Loucy (cell line): ENCODE results near the gene QPRT.

Experiments
- H2AFZ ChIP-seq: fragments of 200-600 bp; sonication (generic); 2 replicates; pipeline ENCODE4 v1.6.0; 2016; ENCODE audit warnings: antibody characterized with exemption, mild to moderate bottlenecking, low read length, moderate library complexity
- H3F3A ChIP-seq: fragments of 200-600 bp; 2 replicates; pipeline ENCODE4 v1.6.0; 2016; ENCODE audit warnings: antibody characterized with exemption, low read depth, mild to moderate bottlenecking
- H3K27me3 ChIP-seq: fragments of 200-600 bp; sonication (generic); 2 replicates; pipeline ENCODE4 v1.6.1; 2014; ENCODE audit warnings: low read length, mild to moderate bottlenecking; ENCODE audit not compliant: insufficient read depth, poor library complexity, severe bottlenecking
- H3K36me3 ChIP-seq: fragments of 200-600 bp; sonication (generic); 2 replicates; pipeline ENCODE4 v1.6.1; 2016; ENCODE audit warnings: low read length; ENCODE audit not compliant: insufficient read depth
- H3K4me1 ChIP-seq: fragments of 200-600 bp; sonication (generic); 2 replicates; pipeline ENCODE4 v1.5.1; 2014; ENCODE audit warnings: low read length, mild to moderate bottlenecking; ENCODE audit not compliant: insufficient read depth, poor library complexity, severe bottlenecking
- H3K4me2 ChIP-seq: fragments of 200-600 bp; sonication (generic); 2 replicates; pipeline ENCODE4 v1.6.0; 2014; ENCODE audit warnings: antibody characterized with exemption, low read length, low read depth, mild to moderate bottlenecking; ENCODE audit not compliant: poor library complexity, severe bottlenecking
- H3K4me3 ChIP-seq: fragments of 200-600 bp; sonication (generic); 2 replicates; pipeline ENCODE4 v1.5.1; 2014; ENCODE audit warnings: low read length, mild to moderate bottlenecking, mixed read lengths; ENCODE audit not compliant: poor library complexity, severe bottlenecking
- H3K79me2 ChIP-seq: fragments of 200-600 bp; sonication (generic); 2 replicates; pipeline ENCODE4 v1.6.1; 2014; ENCODE audit warnings: low read length; ENCODE audit not compliant: insufficient read depth
- H3K9ac ChIP-seq: fragments of 200-600 bp; sonication (generic); 2 replicates; pipeline ENCODE4 v1.6.0; 2014; ENCODE audit warnings: mild to moderate bottlenecking, low read depth, low read length, moderate library complexity; ENCODE audit not compliant: poor library complexity, severe bottlenecking
- H3K9me2 ChIP-seq: fragments of 200-600 bp; sonication (generic); replicated peaks from 2 replicates; pipeline ENCODE4 v1.6.1; 2016; ENCODE audit warnings: low read depth, low read length, mixed read lengths
- H3K9me3 ChIP-seq: fragments of 200-600 bp; sonication (generic); 2 replicates; pipeline ENCODE4 v1.6.1; 2014; ENCODE audit warnings: mild to moderate bottlenecking, antibody characterized with exemption, low read length, low read depth; ENCODE audit not compliant: insufficient read depth
- H4K20me1 ChIP-seq: fragments of 200-600 bp; sonication (generic); 2 replicates; pipeline ENCODE4 v1.6.0; 2014; ENCODE audit warnings: antibody characterized with exemption, low read length, mild to moderate bottlenecking; ENCODE audit not compliant: insufficient read depth, poor library complexity, severe bottlenecking
- CTCF ChIP-seq: fragments of 200-600 bp; sonication (generic); conservative IDR thresholded peaks from 2 replicates; pipeline ENCODE4 v1.5.1; 2014; ENCODE audit warnings: mild to moderate bottlenecking, antibody characterized with exemption, low read length
- EZH2phosphoT487 ChIP-seq: fragments of 200-600 bp; IDR thresholded peaks from 2 replicates; pipeline ENCODE4 v1.6.1; 2018; ENCODE audit warnings: antibody characterized with exemption, mild to moderate bottlenecking, moderate library complexity, borderline replicate concordance

Gene QPRT

GRCh38 chr16:29674188-29674587 lies 4.8 kb upstream of the QPRT start:
- Histone ChIP-seq H3K79me2 (peaks cover 63% of the 10 kb centered on the region), H3K9me3 (no peaks in the 10 kb centered on the region), H4K20me1 (peaks cover 19% of the 10 kb centered on the region), H3F3A (peaks cover 5% of the 10 kb centered on the region), H3K4me1 (peaks cover 33% of the 10 kb centered on the region), H3K27me3 (no peaks in the 10 kb centered on the region), H3K9me2 (no peaks in the 10 kb centered on the region), H3K36me3 (peaks cover 3% of the 10 kb centered on the region; the same call in 1 of the 2 replicates), H3K4me3 (no peak overlapping the region), H2AFZ (no peak overlapping the region), H3K9ac (no peak overlapping the region), H3K4me2 (no peak overlapping the region)
- no peak for TF ChIP-seq CTCF

- Histone ChIP-seq H3K4me3 (no peak overlapping the region), H3K36me3 (peaks cover 3% of the 10 kb centered on the region; the same call in 1 of the 2 replicates), H3K79me2 (peaks cover 55% of the 10 kb centered on the region), H3K4me2 (no peak overlapping the region), H2AFZ (no peak overlapping the region), H4K20me1 (peaks cover 6% of the 10 kb centered on the region), H3K9me3 (no peaks in the 10 kb centered on the region), H3K9me2 (no peaks in the 10 kb centered on the region), H3K27me3 (no peaks in the 10 kb centered on the region), H3F3A (peaks cover 14% of the 10 kb centered on the region), H3K4me1 (peaks cover 42% of the 10 kb centered on the region), H3K9ac (no peak overlapping the region)
- TF ChIP-seq EZH2phosphoT487 (no peak), CTCF (0 out of 2 replicates have a peak, but pooled peaks have one; percentile 15)
Observed at GRCh38 chr16:29675811-29676643, 3.0 kb upstream of the QPRT start.

- Histone ChIP-seq H3K36me3 (no peaks in the 10 kb centered on the region), H3K79me2 (peaks cover 56% of the 10 kb centered on the region), H3K4me3 (no peak overlapping the region), H2AFZ (no peak overlapping the region), H3F3A (peaks cover 14% of the 10 kb centered on the region), H3K4me2 (peak overlapping the region; percentile 13), H4K20me1 (peaks cover 6% of the 10 kb centered on the region), H3K4me1 (peaks cover 45% of the 10 kb centered on the region), H3K9me2 (no peaks in the 10 kb centered on the region), H3K27me3 (no peaks in the 10 kb centered on the region), H3K9ac (peak overlapping the region; percentile 35), H3K9me3 (no peaks in the 10 kb centered on the region)
- TF ChIP-seq EZH2phosphoT487 (no peak), CTCF (no peak)
Observed at GRCh38 chr16:29676989-29677785, 1.8 kb upstream of the QPRT start.
